Nephron (organoid): ENCODE data around the gene GALR2.

Source experiments
- H3K27ac Mint-ChIP-seq, 3 experiments: 2 replicates each; pipeline ENCODE4 v1.8.0; 2020; ENCODE audit warnings: mixed read lengths in 3 of 3, mild to moderate bottlenecking in 2 of 3, moderate library complexity in 1 of 3
- H3K27me3 Mint-ChIP-seq: 2 replicates; pipeline ENCODE4 v1.8.0; 2021; ENCODE audit warnings: low read depth, mild to moderate bottlenecking, moderate library complexity, mixed read lengths
- H3K36me3 Mint-ChIP-seq: 2 replicates; pipeline ENCODE4 v1.8.0; 2020; ENCODE audit warnings: low read depth, mixed read lengths
- H3K4me1 Mint-ChIP-seq: 2 replicates; pipeline ENCODE4 v1.8.0; 2020; ENCODE audit warnings: mixed read lengths
- H3K4me3 Mint-ChIP-seq, 3 experiments: 2 replicates each; pipeline ENCODE4 v1.8.0; 2020; ENCODE audit warnings: mild to moderate bottlenecking in 3 of 3, mixed read lengths in 3 of 3, moderate library complexity in 2 of 3
- H3K9me3 Mint-ChIP-seq: 2 replicates; pipeline ENCODE4 v1.8.0; 2020; ENCODE audit warnings: mixed read lengths
- CTCF ChIP-seq, 3 experiments: fragments of 200-600 bp; sonication (generic); IDR thresholded peaks; one replicate each; pipeline ENCODE4 v1.5.0; 2021; ENCODE audit warnings: antibody characterized with exemption in 3 of 3; ENCODE audit not compliant: unreplicated experiment in 3 of 3

Gene GALR2

GRCh38 chr17:76078860-76079534 lies 4.4 kb downstream of the GALR2 start, which contains the start of gene ZACN:
Gene ZACN (plus strand): TSS chr17:76079182. CDS start chr17:76079265, 83 bp downstream.
- Mint-ChIP-seq H3K36me3 (no peaks in the 10 kb centered on the region), H3K9me3 (no peaks in the 10 kb centered on the region), H3K4me3 (peak within 1 kb of the TSS in 1 of 3 experiments; percentile 11), H3K27ac (no peak within 1 kb of the TSS), H3K4me1 (peaks cover 48% of the 10 kb centered on the region), H3K27me3 (peaks cover 68% of the 10 kb centered on the region)
- no peak for TF ChIP-seq CTCF (IDR thresholded peaks at IDR 0.05; ENCODE audit: unreplicated experiment in 3 of 3)

- Mint-ChIP-seq H3K36me3 (peaks cover 3% of the 10 kb centered on the region), H3K9me3 (no peaks in the 10 kb centered on the region), H3K27ac (no peak overlapping the region), H3K4me1 (peaks cover 48% of the 10 kb centered on the region), H3K4me3 (no peak overlapping the region), H3K27me3 (peaks cover 63% of the 10 kb centered on the region)
- TF ChIP-seq CTCF (IDR thresholded peaks at IDR 0.05; ENCODE audit: unreplicated experiment in 3 of 3): no peak
Measured at GRCh38 chr17:76079535-76079955, 5.0 kb downstream of the GALR2 start.

DNA sequence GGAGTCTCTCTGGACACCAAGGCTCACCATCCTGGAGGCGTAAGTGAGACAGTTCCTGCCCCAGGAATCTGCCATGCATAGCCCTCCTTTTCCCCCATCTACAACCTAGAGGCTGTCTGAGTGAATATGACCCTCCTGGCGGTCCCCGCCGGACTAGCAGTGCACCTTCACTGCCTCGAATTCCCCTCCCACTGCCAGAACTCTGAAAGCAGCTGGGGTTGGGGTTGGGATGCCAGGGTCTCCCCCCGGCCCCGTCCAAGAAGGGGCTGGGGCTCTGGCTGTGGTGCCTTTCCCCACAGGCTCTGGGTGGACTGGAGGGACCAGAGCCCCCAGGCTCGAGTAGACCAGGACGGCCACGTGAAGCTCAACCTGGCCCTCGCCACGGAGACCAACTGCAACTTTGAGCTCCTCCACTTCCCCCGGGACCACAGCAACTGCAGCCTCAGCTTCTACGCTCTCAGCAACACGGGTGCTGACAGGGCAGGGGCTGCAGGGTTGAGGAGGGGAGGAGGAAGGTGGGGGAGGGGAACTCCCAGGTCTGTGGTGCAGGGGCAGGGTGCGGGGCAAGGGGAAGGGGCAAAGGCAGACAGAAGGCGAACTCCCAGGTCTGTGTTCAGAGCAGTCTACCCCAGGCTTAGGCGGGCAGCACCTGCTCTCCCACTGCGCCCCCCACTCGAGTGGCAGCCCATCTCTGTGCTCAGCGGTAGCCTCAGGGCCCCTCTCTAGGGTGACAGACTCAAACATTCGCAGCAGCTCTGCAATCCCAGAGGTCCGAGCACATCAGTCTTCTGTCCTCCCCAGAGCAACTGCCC lies 5.6 kb downstream of the GALR2 start:
- Mint-ChIP-seq H3K36me3 (peaks cover 9% of the 10 kb centered on the region), H3K27ac (no peak overlapping the region), H3K4me3 (peak overlapping the region in 1 of 3 experiments; percentile 11), H3K9me3 (no peaks in the 10 kb centered on the region), H3K27me3 (peaks cover 57% of the 10 kb centered on the region), H3K4me1 (peaks cover 44% of the 10 kb centered on the region)
- peak in 1 of 3 experiments; percentile 16 for TF ChIP-seq CTCF (IDR thresholded peaks at IDR 0.05; ENCODE audit: unreplicated experiment in 3 of 3)

GRCh38 chr17:76080768-76081287 lies 6.2 kb downstream of the GALR2 start:
- TF ChIP-seq CTCF (IDR thresholded peaks at IDR 0.05; ENCODE audit: unreplicated experiment in 3 of 3): no peak
- Mint-ChIP-seq H3K4me1 (peaks cover 40% of the 10 kb centered on the region), H3K27me3 (peaks cover 50% of the 10 kb centered on the region), H3K36me3 (peaks cover 12% of the 10 kb centered on the region), H3K27ac (peak overlapping the region in 1 of 3 experiments; percentile 18), H3K4me3 (no peak overlapping the region), H3K9me3 (no peaks in the 10 kb centered on the region)

GRCh38 chr17:76081295-76082210 lies 7.0 kb downstream of the GALR2 start:
- H3K4me1 Mint-ChIP-seq: peaks cover 40% of the 10 kb centered on the region
- no peak for TF ChIP-seq CTCF (IDR thresholded peaks at IDR 0.05; ENCODE audit: unreplicated experiment in 3 of 3)
- H3K27me3 Mint-ChIP-seq: peaks cover 43% of the 10 kb centered on the region
- H3K4me3 Mint-ChIP-seq: no peak overlapping the region
- peak overlapping the region in 1 of 3 experiments; percentile 37 for H3K27ac Mint-ChIP-seq
- no peaks in the 10 kb centered on the region for H3K9me3 Mint-ChIP-seq
- H3K36me3 Mint-ChIP-seq: peaks cover 13% of the 10 kb centered on the region
